SJCRH30 (cell line): Measurements from ENCODE around the gene EFHD2. TPM values are rescaled to one million over a fixed set of nuclear protein-coding genes. Genes with fewer than 3 reads are reported as not detected.
A peak's percentile ranks its signal among the peaks of the same experiment; 100 is the strongest.

Experiments used
- DNase-seq, 2 experiments: peaks; one replicate each; pipeline ENCODE4 v3.0.0-alpha.2; 2015 to 2020
- H3K27ac ChIP-seq: fragments of 250-450 bp; sonication (Bioruptor Pico); 2 replicates; pipeline ENCODE4 v1.5.1; 2020; ENCODE audit warnings: mild to moderate bottlenecking, moderate library complexity
- H3K27me3 ChIP-seq: fragments of 250-450 bp; sonication (Bioruptor Pico); 2 replicates; pipeline ENCODE4 v1.5.1; 2020; ENCODE audit warnings: mild to moderate bottlenecking, moderate library complexity
- H3K36me3 ChIP-seq: fragments of 250-450 bp; sonication (Bioruptor Pico); 2 replicates; pipeline ENCODE4 v1.5.1; 2020; ENCODE audit warnings: mild to moderate bottlenecking, moderate library complexity
- H3K4me1 ChIP-seq: fragments of 250-450 bp; sonication (Bioruptor Pico); 2 replicates; pipeline ENCODE4 v1.5.1; 2020; ENCODE audit warnings: mild to moderate bottlenecking, moderate library complexity
- H3K4me3 ChIP-seq: fragments of 250-450 bp; sonication (Bioruptor Pico); 2 replicates; pipeline ENCODE4 v1.5.1; 2020; ENCODE audit warnings: mild to moderate bottlenecking, moderate library complexity
- H3K9me3 ChIP-seq: fragments of 250-450 bp; sonication (Bioruptor Pico); replicated peaks from 2 replicates; pipeline ENCODE4 v1.5.1; 2020; ENCODE audit warnings: mild to moderate bottlenecking, moderate library complexity
- total RNA-seq: library from RNA; depleted of rRNA; stranded (reverse); fragments of >200 nt; shearing (Covaris generic); gene quantifications from 2 replicates; pipeline ENCODE4 v1.2.3, GENCODE V29; 2014

Gene EFHD2
- total RNA-seq, 1 experiment from 2014 or later = 203 TPM

- Histone ChIP-seq H3K27me3 (no peaks in the 10 kb centered on the region), H3K27ac (no peak overlapping the region), H3K4me3 (no peak overlapping the region), H3K9me3 (no peaks in the 10 kb centered on the region), H3K36me3 (peaks cover 27% of the 10 kb centered on the region; the same call in 1 of the 2 replicates), H3K4me1 (peaks cover 44% of the 10 kb centered on the region)
- DNase-seq = no peak
These were observed 4.1 kb downstream of the EFHD2 start for GRCh38 chr1:15413563-15414444.

GRCh38 chr1:15414445-15414983, 4.8 kb downstream of the EFHD2 start:
- no peak for DNase-seq
- H3K36me3 ChIP-seq = peaks cover 27% of the 10 kb centered on the region; the same call in 1 of the 2 replicates
- H3K4me1 ChIP-seq = peaks cover 44% of the 10 kb centered on the region
- H3K4me3 ChIP-seq = no peak overlapping the region
- H3K27ac ChIP-seq = no peak overlapping the region
- H3K9me3 ChIP-seq = no peaks in the 10 kb centered on the region
- H3K27me3 ChIP-seq = no peaks in the 10 kb centered on the region

GRCh38 chr1:15417059-15417934, 7.6 kb downstream of the EFHD2 start:
- Histone ChIP-seq H3K9me3 (no peaks in the 10 kb centered on the region), H3K36me3 (peaks cover 44% of the 10 kb centered on the region), H3K27ac (peak overlapping the region; percentile 20), H3K4me1 (peaks cover 39% of the 10 kb centered on the region), H3K4me3 (no peak overlapping the region), H3K27me3 (no peaks in the 10 kb centered on the region)
- DNase-seq = peak; percentile 65 to 74

GRCh38 chr1:15418806-15419515, 9.3 kb downstream of the EFHD2 start:
- DNase-seq = no peak
- H3K4me1 ChIP-seq = peaks cover 32% of the 10 kb centered on the region
- no peak overlapping the region for H3K27ac ChIP-seq

GRCh38 chr1:15420853-15421465, 11.3 kb downstream of the EFHD2 start:
- DNase-seq = no peak
- Histone ChIP-seq H3K9me3 (no peaks in the 10 kb centered on the region), H3K36me3 (peaks cover 33% of the 10 kb centered on the region), H3K27ac (no peak overlapping the region), H3K27me3 (no peaks in the 10 kb centered on the region), H3K4me3 (no peak overlapping the region), H3K4me1 (peaks cover 40% of the 10 kb centered on the region)

More at GRCh38 chr1:15418806-15419515, 9.3 kb downstream of the EFHD2 start:
- Histone ChIP-seq H3K36me3 (peaks cover 41% of the 10 kb centered on the region), H3K9me3 (no peaks in the 10 kb centered on the region), H3K27me3 (no peaks in the 10 kb centered on the region), H3K4me3 (no peak overlapping the region)

DNA sequence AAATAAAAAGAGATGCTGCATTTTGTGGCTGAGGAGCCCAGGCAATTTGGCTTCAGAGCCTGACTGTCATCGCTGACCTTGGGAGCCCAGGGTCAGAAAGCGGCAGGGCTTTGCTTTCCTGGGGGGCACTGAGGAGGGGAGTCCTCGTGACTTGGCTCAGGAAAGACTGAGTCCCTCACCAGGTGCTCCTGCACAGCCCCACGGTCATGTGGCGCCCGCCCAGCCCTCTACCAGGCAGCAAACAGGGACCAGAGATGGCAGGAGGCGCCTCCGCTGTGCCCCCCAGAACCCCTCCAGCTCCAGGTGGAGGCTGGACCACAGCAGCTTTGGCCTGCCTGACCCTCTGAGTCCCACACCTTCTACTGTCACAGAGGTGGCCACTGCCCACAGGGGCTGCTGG, 13.2 kb downstream of the EFHD2 start:
- peaks cover 35% of the 10 kb centered on the region for H3K4me1 ChIP-seq

GRCh38 chr1:15423355-15424077, 13.8 kb downstream of the EFHD2 start:
- Histone ChIP-seq H3K4me3 (no peak overlapping the region), H3K36me3 (peaks cover 57% of the 10 kb centered on the region), H3K9me3 (no peaks in the 10 kb centered on the region), H3K27ac (no peak overlapping the region), H3K27me3 (no peaks in the 10 kb centered on the region), H3K4me1 (peaks cover 34% of the 10 kb centered on the region)
- DNase-seq = no peak

More for the DNA sequence above, 13.2 kb downstream of the EFHD2 start:
- no peak overlapping the region for H3K27ac ChIP-seq
- H3K9me3 ChIP-seq = no peaks in the 10 kb centered on the region
- no peak overlapping the region for H3K4me3 ChIP-seq
- no peak for DNase-seq
- no peaks in the 10 kb centered on the region for H3K27me3 ChIP-seq
- H3K36me3 ChIP-seq = peaks cover 51% of the 10 kb centered on the region

- Histone ChIP-seq H3K4me3 (no peak overlapping the region), H3K36me3 (peaks cover 57% of the 10 kb centered on the region), H3K4me1 (peaks cover 27% of the 10 kb centered on the region), H3K27me3 (no peaks in the 10 kb centered on the region), H3K27ac (no peak overlapping the region), H3K9me3 (no peaks in the 10 kb centered on the region)
- peak; percentile 59 to 68 for DNase-seq
These were observed 14.5 kb downstream of the EFHD2 start for GRCh38 chr1:15424146-15424667.

DNA sequence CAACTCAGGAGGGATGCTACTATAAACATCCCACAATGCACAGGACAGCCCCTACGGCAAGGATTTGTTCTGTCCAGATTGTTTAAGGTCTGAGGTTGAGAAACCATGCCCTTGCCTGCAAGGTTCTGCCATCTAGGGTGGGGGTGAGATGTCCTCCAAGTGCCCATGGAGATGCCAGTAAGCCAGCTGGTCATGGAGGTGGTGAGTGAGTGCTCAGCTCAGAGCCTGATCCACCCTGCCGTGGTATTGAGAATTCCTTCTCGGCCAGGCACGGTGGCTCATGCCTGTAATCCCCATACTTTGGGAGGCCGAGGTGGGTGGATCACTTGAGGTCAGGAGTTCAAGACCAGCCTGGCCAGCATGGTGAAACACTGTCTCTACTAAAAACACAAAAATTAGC, 15.3 kb downstream of the EFHD2 start:
- Histone ChIP-seq H3K4me3 (no peak overlapping the region), H3K36me3 (peaks cover 52% of the 10 kb centered on the region), H3K4me1 (peaks cover 27% of the 10 kb centered on the region), H3K27ac (no peak overlapping the region), H3K27me3 (no peaks in the 10 kb centered on the region), H3K9me3 (no peaks in the 10 kb centered on the region)
- DNase-seq = no peak

DNA sequence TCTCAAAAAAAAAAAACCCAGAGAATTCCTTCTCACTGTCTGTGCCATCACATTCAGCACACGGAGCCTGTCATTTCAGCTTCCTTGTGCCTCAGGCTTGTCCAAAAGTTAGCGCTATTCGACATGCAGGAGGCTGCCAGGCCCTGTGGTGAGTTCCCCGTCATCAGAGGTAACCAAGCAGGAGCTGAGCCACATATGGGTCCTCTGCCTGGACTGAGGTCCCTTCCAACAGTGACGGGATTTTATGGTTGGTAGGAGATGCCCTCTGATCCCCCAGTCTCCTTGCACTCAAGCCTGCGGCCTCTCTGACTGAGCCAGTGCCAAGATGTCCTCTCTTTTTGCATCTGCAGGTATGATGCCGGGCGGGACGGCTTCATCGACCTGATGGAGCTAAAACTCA, 15.8 kb downstream of the EFHD2 start:
- peaks cover 50% of the 10 kb centered on the region for H3K36me3 ChIP-seq
- peaks cover 27% of the 10 kb centered on the region for H3K4me1 ChIP-seq
- no peaks in the 10 kb centered on the region for H3K27me3 ChIP-seq
- H3K9me3 ChIP-seq = no peaks in the 10 kb centered on the region
- no peak overlapping the region for H3K4me3 ChIP-seq
- H3K27ac ChIP-seq = peak overlapping the region; percentile 57
- no peak for DNase-seq

- Histone ChIP-seq H3K27ac (peak overlapping the region; percentile 57), H3K27me3 (no peaks in the 10 kb centered on the region), H3K9me3 (no peaks in the 10 kb centered on the region), H3K36me3 (peaks cover 50% of the 10 kb centered on the region), H3K4me1 (peaks cover 27% of the 10 kb centered on the region), H3K4me3 (no peak overlapping the region)
- peak; percentile 61 to 72 for DNase-seq
These were observed 16.3 kb downstream of the EFHD2 start for GRCh38 chr1:15425958-15426357.

DNA sequence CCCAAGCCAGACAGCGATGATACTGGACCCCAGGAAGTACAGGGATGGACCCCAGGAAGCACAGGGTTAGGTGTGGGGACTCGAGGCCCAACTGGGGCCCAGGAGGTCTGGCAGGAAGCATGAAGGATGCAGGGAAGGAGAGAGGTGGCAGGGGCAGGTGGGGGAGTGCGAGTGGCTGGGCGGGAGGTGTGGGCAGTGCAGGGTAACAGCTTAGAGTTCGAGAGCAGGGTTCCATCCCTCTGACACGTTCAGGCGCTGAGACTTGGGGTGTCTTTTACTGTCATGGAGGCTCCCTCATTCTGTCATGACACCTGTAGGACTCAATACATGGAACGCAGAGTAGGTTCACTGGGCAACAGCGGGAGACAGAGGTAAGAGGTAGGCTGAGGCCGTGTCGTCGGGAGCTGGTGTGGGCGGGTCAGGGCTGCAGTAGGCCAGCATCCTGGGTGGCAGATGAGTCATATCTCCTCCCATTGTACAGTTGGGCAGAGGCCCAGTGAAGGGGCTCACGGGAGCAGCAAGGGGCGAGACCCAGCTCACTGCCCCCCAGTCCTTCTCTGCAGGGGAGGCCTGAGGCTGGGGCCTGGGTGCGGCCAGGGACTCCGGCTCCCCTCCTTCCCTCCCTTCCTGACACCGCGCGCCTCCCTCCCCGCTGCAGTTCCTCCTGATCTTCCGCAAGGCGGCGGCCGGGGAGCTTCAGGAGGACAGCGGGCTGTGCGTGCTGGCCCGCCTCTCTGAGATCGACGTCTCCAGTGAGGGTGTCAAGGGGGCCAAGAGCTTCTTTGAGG, 17.0 kb downstream of the EFHD2 start:
- Histone ChIP-seq H3K27me3 (no peaks in the 10 kb centered on the region), H3K27ac (peak overlapping the region; percentile 57), H3K36me3 (peaks cover 48% of the 10 kb centered on the region), H3K4me3 (no peak overlapping the region), H3K4me1 (peaks cover 32% of the 10 kb centered on the region), H3K9me3 (no peaks in the 10 kb centered on the region)
- DNase-seq = peak; percentile 58 to 62

DNA sequence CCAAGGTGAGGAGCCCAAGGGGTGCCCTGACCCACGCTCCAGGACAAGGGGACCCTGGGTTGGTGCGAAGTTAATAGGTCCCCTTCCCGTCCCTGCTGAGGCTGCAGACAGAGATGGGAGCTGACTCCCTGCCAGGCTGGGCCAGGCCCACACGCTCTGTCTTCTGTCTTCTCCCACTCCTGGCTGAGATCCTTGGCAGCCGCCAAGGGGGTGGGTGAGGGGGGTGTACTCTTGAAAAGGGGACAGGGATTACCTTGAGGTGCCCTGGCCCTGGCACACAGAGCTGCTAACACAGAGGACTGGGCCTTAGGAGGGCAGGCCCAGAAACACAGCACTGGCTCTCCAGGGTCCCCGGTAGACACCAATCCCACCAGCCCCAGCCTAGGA, 17.6 kb downstream of the EFHD2 start:
- no peak for DNase-seq
- Histone ChIP-seq H3K9me3 (no peaks in the 10 kb centered on the region), H3K4me3 (no peak overlapping the region), H3K4me1 (peaks cover 37% of the 10 kb centered on the region), H3K36me3 (peaks cover 48% of the 10 kb centered on the region), H3K27me3 (no peaks in the 10 kb centered on the region), H3K27ac (no peak overlapping the region; the same call in 1 of the 2 replicates)
